Measurements from ENCODE around the gene ANLN.

- no peak for TF ChIP-seq CTCF (IDR thresholded peaks at IDR 0.05 in 8 of 11, conservative IDR thresholded peaks at IDR 0.05 in 3 of 11)
- TF ChIP-seq POLR2AphosphoS5 (IDR thresholded peaks at IDR 0.05), result no peak
Observed at GRCh38 chr7:36420307-36420706, 30.6 kb downstream of the ANLN start.
